Panc1 (cell line): ENCODE results near the gene SEC61A2.

ENCODE experiments used
- POLR2AphosphoS5 ChIP-seq: IDR thresholded peaks from 2 replicates; pipeline ENCODE4 v1.6.1; 2012; ENCODE audit warnings: mild to moderate bottlenecking, low read depth, low read length, moderate library complexity
- REST ChIP-seq, 2 experiments: IDR thresholded peaks; 2 replicates each; pipeline ENCODE4 v1.6.1; 2011 to 2012; ENCODE audit warnings: low read depth in 2 of 2, control low read depth in 1 of 2, low read length in 1 of 2, mild to moderate bottlenecking in 1 of 2, moderate library complexity in 1 of 2; ENCODE audit not compliant: insufficient read depth in 1 of 2
- TF ChIP-seq, protein P1 (sequence below): fragments of 450-650 bp; IDR thresholded peaks from 2 replicates; pipeline ENCODE4 v1.5.1; 2017; ENCODE audit warnings: mild to moderate bottlenecking

GRCh38 chr10:12121673-12122072 lies 7.8 kb upstream of the SEC61A2 start:
- TF ChIP-seq, protein P1, sequence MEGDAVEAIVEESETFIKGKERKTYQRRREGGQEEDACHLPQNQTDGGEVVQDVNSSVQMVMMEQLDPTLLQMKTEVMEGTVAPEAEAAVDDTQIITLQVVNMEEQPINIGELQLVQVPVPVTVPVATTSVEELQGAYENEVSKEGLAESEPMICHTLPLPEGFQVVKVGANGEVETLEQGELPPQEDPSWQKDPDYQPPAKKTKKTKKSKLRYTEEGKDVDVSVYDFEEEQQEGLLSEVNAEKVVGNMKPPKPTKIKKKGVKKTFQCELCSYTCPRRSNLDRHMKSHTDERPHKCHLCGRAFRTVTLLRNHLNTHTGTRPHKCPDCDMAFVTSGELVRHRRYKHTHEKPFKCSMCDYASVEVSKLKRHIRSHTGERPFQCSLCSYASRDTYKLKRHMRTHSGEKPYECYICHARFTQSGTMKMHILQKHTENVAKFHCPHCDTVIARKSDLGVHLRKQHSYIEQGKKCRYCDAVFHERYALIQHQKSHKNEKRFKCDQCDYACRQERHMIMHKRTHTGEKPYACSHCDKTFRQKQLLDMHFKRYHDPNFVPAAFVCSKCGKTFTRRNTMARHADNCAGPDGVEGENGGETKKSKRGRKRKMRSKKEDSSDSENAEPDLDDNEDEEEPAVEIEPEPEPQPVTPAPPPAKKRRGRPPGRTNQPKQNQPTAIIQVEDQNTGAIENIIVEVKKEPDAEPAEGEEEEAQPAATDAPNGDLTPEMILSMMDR = no peak
- no peak for TF ChIP-seq REST (IDR thresholded peaks at IDR 0.05; ENCODE audit: insufficient read depth in 1 of 2, low read depth in 2 of 2, low read length in 1 of 2)
- TF ChIP-seq POLR2AphosphoS5 = no peak
